T follicular helper cell (primary cell): Measurements from ENCODE around the gene BAG1.
A peak's percentile ranks its signal among the peaks of the same experiment; 100 is the strongest.

Source experiments
- DNase-seq: peaks from one replicate; pipeline ENCODE4 v3.0.0-alpha.2; 2020; ENCODE audit warnings: low read depth

Gene BAG1

GRCh38 chr9:33242609-33243134 is 21.8 kb downstream of the BAG1 start:
- no peak for DNase-seq

DNA sequence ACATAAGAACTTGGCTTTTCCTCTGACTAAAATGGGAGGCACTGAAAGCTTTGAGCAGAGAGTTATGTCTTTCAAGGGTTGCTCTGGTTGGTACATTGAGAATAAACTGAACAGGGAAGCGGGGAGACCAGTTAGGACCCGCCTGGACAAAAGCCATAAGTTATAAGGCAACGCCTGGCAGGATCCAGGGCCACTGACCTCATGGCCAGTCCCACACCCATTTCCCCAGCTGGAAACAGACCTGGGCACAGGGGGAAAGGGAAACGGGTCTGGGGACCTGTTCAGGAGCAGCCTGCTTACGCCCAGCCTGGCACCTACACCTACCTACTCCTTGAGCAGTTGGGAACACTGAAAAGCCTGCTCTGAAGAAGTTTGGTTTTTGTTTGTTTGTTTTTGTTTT is 23.2 kb downstream of the BAG1 start:
- no peak for DNase-seq

GRCh38 chr9:33239921-33240320 is 24.6 kb downstream of the BAG1 start, which contains the start of gene SPINK4:
SPINK4 (plus strand) TSS chr9:33240167; CDS start chr9:33240209, 42 bp downstream.
- DNase-seq, result no peak

DNA sequence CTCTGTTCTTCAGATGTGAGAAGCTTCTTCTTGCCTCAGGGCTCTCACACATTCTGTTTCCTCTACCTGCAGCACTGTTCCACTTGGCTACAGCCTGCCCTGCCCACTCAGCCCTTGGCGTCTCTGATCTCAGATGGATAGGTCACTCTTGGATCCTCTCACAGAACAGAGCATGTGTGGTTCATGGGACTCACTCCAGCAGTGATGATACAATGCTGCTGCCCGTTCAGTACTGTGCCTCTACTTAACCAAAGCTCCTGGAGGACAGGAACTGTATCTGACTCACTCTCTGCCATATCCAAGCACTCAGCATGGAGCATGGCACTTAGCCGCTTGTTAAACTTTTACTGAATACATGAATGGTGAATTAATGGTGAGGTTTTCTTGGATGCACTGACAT is 27.9 kb downstream of the BAG1 start:
- DNase-seq, result no peak

GRCh38 chr9:33234511-33235467 is 29.7 kb downstream of the BAG1 start:
- DNase-seq, result no peak

DNA sequence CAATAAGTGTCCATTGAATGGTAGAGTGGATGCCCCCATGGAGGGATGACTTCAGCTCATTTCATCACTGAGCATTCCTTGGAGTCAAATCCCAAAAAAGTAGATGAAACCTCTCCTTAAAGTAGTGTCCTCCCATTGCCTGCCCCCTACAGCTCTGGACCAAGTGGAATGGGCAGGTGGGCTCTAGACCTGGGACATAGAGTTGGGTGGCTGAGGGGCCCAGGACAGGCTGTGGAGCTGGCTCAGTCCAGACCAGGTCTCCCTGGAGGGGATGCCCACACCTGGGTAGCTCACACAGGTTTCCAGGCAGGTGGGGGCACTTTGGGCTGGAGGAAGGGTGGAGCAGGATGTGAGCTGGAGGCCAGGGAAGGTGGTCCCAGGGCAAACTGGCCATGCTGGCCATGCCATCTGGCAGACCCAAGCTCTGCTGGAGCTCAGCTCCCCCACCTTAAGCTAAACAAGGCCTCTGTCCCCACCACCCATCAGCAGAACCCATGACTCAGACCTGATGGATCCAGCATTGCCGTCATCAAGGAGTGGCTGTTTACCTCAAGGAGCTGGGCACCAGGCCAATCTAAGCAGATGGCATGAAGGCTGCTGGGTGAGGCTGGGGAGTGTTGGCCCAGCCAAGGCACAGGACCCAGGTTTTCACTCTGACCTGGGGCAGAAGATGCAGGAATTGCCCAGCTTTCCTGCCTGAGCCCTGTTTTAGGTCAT is 30.7 kb downstream of the BAG1 start:
- DNase-seq, result no peak

GRCh38 chr9:33232815-33233214 is 31.7 kb downstream of the BAG1 start:
- no peak for DNase-seq

DNA sequence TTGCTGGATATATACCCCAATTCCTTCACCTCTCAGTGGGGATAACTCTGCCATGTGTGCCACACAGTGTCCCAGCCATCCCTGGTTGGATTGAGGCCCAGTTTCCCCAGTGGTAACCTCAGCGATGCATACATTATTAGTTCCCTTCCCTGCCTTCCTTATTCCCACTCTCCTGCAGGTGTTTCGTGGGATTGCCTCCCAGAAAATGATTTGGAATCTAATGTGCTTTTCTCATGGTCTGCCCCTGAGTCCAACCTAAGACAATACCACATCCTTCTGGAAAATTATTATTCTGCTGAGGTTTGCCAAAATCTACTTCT is 32.9 kb downstream of the BAG1 start:
- no peak for DNase-seq

DNA sequence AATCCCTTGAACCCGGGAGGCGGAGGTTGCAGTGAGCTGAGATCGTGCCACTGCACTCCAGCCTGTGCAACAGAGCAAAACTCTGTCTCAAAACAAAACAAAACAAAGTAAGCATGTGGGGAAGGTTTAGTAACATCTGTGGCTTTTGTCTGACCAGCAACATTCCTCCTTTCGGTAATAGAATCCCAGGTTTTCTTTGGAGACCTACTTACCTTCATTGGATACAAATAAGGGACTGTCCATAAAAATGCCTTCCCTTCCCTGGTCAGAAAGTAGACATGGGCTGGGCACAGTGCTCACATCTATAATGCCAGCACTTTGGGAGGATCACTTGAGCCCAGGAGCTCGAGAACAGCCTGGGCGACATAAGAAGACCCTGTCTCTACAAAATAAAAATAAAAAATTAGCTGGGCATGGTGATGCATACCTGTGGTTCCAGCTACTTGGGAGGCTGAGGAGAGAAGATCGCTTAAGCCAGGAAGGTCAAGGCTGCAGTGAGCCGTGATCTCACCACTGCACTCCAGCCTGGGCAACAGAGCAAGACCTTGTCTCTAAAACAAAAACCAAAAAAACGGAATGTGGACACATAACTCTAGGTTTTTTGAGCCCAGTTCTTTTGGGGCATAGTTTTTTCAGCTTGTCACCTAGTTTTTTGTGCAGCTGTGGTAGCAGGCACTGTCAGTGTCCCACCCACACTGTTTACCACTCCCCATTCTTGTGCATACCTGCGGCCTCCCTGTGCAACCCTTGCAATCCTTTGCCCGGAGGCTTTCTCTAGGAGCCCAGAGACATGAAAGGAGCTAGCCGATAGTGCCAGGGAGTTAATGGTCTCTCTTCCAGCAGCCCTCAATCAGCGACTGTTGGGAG is 33.5 kb downstream of the BAG1 start:
- DNase-seq, result no peak

DNA sequence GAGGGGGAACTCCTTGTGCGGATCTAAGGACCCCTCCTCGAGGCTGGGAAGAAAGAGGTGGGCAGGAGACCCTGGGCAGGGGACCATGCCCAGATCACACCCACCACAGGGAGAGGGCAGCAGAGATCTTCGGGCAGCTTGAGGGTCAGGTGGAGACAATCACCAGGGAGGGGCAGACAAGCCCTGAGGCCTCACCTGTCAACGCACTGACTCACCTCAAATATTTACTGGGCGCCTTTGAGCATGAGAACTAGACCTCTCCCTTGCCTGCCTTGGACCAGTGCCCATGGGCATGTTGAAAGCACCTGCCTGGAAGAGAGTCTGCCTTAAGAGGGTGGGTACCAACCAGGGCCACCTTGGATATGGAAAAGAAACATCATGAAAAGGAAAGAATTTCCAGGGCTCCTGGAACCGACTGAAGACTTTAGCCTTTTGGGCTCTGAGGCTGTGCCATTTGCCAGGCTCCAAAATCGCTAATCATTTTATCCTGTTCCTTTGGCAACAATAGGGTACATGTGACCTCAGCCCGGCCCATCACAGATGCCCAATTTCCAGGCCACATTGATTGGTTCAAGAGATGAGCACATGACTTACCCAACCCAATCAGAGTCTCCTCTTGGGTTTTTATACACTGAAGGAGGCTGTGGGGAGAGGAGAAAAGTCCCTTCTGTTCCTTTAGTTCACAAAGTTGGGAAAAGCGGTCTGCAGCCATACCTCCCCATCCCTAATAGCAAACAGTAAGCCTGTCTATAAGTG is 35.0 kb downstream of the BAG1 start:
- no peak for DNase-seq

DNA sequence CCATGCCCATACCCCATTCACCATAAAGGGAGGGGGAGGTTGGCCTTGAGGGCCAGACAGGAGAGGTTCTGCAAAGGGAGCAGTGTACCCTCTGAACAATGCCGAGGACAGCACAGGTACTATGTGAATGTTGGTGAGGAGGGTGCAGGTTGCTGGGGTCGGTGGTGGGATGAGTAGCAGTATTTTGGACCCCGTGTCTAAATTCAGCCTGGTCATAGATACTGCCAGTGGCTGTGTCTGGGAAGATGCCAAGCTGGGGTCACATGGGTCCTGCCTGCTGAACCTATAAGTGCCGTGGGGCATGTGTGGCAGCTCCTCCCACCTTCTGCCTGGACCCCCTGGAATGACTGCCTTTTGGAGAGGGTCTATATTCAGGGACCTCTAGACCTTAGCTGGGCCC is 35.9 kb downstream of the BAG1 start:
- DNase-seq, result no peak

DNA sequence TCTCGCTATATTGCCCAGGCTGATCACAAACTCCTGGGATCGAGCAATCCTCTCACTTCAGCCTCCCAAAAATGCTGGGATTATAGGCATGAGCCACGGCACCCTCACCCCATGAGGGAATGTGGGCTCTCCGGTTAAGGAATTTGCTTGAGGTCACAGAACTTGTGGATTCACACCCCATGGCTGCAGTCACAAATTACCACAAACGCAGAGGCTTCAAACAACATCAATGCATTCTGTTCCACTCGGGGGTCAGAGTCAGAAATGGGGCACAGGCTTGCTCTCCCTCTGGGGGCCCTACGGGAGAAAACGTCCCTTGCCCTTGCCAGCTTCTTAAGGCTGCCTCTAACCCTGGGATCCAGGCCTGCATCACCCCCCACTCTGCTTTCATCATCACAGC is 36.8 kb downstream of the BAG1 start:
- DNase-seq, result no peak

- DNase-seq, result no peak
Measured at GRCh38 chr9:33227008-33227398, 37.5 kb downstream of the BAG1 start.

DNA sequence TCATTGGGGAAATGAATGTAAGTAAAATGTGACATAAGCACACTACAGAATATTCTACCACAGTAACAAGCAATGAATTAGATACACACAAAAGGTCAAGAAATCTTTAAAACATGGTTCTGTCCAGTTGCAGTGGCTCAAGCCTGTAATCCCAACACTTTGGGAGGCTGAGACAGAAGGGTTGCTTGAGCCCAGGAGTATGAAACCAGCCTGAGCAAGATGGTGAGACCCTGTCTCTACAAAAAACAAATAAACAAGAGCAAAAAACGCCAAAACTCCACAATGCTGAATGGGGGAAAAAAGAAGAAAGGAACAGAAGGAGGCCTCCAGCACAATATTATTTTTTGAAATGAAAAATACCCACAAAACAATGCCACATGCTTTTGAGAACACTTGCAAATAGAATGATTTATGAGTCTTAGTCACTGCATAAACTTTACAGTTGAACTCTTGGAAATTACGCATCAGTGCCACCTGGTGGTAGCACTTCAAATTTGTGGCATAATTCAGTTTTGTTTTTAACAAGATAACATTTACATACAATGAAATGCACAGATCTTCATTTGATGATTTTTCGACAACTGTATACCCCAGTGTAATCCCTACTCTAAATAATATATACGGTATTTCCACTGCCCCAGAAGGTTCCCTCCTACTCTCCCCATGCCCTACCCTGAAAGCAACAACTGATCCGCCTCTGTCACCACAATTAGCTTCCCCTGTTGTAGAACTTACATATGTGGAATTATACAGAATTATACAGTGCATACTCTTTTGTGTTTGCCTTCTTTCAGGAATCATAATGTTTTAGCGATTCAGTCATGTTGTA is 39.0 kb downstream of the BAG1 start:
- peak; percentile 57 for DNase-seq

DNA sequence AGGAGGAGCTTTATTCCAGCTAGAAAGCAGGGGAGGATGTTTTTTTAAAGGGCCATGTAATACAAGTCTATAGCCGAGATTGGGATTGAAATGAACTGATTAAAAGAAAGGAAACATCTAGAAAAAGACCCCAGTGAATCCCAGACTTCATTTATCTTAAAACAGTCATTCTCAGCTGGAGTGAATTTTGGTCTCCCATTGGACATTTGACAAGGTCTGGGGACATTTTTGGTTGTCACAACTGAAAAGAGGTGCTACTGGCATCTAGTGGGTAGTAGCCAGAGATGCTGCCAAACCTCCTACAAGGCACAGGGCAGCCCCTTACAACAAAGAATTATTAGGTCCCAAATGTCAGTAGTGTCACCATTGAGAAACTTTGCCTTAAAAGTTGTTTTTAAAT is 40.8 kb downstream of the BAG1 start:
- DNase-seq, result no peak

DNA sequence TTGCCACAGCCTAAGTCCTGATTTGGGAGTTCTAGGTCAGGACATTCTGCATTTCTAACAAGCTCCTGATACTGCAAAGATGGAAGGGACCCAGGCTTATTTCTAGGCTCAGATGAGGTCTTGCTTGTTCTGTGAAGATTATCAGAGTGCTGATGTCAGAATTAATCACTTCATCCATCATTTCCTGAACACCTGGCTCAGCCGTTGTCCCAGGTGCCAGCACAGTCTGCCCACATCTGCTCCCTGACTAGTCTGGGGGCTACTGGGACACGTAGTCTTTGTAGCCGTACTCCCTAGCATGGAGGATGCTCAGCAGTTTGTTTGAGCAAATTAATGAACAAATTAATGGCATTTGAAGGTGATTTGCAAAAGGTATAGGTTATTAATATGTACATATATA is 42.5 kb downstream of the BAG1 start:
- DNase-seq, result no peak

- DNase-seq, result no peak
Measured at GRCh38 chr9:33221568-33221884, 43.0 kb downstream of the BAG1 start.

DNA sequence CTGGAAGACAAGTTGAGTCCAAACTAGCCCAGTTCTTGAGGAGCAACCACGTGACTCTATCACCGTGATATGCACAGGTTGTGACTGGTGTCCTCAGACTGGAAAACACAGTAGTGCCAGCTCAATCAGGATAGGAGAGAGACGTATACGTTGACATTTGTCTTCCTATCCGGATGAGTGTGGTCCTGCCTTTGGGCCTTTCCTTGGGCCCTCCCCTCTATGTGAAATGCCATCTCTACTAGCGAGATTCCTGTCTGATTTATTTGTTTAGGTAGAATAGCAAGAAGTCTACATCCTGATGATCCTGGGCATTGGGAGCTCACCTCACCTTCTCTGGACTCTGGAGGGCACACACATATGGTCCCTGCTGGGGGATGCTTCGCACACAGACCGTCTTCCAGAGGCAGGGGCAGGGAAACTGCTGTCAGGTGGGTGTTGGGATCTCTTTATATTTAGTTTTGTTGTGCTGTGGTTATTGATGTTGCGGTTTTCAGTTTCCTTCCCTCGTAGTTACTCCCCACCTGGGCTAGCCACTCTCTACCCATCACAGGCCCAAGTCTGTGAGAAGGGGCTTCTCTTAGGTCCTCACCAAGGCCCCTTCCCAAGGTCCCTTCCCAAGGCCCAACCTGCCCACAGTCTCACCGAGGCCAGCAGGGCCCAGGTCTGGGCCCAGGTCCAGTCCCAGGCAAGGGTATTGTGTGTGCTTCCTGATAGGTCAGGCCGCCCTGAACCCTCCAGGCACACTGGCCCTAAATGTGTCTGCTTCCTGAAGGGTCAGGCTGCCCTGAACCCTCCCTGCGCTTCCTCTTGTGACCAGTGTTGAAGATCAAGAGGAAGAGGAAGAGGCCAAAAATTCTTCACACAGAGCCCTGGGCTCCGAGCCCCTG is 43.6 kb downstream of the BAG1 start:
- DNase-seq, result no peak

DNA sequence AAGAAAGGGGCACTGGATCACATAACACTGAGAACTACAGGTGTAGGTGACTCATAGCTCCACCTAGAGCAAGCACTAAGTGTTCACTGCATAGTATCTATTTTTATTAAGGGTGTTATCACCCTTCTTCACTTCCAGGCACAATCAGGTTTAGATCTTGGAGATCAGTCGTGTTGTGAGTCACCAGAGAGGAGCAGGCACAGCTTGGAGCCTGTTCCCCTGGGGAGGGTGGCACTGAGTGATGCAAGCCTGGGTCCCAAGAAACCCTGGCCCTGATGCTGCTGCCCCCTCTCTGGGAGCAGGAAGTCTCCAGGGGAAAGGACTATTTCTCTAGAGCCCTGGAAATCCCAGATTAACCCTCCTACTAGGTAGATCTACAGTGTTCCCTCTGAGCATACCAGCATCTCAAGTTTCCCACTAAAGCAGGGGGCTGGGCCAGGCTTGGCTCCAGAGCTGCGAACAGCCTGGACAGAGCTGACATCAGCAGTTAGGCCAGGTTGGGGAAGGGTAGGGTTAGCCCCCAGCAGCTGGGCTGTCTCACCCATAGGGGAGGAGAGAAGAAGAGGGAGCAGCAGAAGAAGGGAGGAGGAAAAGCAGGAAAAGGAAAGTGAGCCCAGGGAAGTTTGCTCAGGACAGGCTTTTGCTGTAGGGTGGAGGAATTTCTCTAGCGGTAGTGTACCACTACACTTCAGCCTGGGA is 52.7 kb downstream of the BAG1 start:
- no peak for DNase-seq
